ENCODE results near the gene RNF121.

RNF121 gene

DNA sequence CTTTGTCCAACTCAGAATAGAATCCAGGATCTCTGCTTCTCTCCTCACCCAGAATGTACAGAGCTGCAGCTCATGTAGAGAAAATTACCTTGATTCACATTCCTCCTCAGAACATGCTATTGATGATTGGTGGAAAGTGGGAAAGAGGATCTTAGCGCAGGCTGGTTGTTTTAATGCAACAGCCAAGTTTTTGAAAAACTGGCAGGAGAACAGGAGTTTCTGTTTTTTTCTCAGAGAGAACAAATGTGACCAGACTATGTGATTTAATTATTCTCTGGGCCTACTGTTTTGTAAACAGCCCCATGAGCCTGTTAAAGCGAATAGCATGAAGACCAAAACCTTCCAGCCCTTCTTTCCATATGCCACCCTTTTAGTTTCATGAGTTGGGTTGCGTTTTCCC, 50.8 kb downstream of the RNF121 start:
- no peak for DNase-seq (ENCODE audit: extremely low read depth, low read depth)
- TF ChIP-seq, protein P1, sequence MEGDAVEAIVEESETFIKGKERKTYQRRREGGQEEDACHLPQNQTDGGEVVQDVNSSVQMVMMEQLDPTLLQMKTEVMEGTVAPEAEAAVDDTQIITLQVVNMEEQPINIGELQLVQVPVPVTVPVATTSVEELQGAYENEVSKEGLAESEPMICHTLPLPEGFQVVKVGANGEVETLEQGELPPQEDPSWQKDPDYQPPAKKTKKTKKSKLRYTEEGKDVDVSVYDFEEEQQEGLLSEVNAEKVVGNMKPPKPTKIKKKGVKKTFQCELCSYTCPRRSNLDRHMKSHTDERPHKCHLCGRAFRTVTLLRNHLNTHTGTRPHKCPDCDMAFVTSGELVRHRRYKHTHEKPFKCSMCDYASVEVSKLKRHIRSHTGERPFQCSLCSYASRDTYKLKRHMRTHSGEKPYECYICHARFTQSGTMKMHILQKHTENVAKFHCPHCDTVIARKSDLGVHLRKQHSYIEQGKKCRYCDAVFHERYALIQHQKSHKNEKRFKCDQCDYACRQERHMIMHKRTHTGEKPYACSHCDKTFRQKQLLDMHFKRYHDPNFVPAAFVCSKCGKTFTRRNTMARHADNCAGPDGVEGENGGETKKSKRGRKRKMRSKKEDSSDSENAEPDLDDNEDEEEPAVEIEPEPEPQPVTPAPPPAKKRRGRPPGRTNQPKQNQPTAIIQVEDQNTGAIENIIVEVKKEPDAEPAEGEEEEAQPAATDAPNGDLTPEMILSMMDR (IDR thresholded peaks at IDR 0.05; ENCODE audit: low read depth, low read length) = no peak

DNA sequence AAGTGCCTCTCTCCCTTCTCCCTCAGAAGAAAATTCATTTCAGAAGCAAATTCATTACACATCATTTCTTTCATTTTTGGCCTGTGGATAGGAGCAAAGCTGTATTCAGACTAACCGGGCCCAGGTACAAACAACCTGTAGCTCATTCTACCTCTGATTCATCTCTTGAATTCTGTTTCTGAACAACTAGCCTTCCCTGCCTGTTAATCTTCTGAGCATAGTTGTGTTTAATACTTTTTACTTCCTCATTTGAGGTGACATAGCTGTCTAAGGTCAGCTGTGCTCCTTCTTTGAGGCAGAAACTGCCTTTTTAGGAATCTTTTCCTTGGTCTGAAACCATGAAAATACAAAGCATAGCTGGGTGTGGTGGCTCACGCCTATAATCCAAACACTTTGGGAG, 57.3 kb downstream of the RNF121 start:
- TF ChIP-seq, protein P1 (IDR thresholded peaks at IDR 0.05; ENCODE audit: low read depth, low read length) = no peak
- no peak for DNase-seq (ENCODE audit: extremely low read depth, low read depth)

DNA sequence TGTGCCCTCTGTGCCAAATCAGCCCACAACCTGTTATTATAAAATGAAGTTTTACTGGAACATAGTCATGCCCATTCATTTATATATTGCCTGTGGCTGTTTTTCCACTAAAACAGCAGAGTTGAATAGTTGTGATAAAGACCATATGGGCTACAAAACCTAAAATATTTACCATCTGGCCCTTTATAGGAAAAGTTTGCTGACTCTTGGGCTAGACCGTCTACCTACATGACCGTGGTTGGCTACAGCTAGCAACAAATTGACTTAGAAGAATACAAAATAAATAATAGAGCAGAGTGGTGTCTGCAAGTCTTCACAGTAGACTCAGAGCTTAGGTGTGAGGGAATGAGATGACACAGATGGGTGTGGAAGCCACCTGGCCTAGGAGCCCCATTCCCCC, 58.7 kb downstream of the RNF121 start:
- DNase-seq (ENCODE audit: extremely low read depth, low read depth) = no peak

DNA sequence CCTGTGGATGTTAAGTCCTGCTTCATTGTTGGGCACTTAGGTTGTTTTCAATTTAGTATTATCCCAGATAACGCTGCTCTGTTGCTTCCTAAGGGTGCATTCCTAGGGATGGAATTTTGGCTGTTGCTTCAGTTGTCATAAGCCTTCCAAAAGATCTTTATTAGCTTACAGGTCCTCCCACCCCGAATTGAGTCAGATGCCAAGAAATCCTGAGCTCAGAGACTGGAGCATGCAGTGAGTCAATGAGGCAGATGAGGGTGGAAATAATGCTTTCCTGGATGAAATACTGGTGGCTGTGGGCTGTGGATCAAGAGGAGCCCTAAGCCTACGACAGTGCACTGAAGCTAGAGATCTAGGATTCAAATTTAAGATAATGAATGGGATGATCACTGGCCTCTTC, 59.2 kb downstream of the RNF121 start:
- peak; percentile 61 for DNase-seq (ENCODE audit: extremely low read depth, low read depth)
- TF ChIP-seq, protein P1 (IDR thresholded peaks at IDR 0.05; ENCODE audit: low read depth, low read length) = no peak

More for the DNA sequence above, 58.7 kb downstream of the RNF121 start:
- TF ChIP-seq, protein P1 (IDR thresholded peaks at IDR 0.05; ENCODE audit: low read depth, low read length) = no peak

DNA sequence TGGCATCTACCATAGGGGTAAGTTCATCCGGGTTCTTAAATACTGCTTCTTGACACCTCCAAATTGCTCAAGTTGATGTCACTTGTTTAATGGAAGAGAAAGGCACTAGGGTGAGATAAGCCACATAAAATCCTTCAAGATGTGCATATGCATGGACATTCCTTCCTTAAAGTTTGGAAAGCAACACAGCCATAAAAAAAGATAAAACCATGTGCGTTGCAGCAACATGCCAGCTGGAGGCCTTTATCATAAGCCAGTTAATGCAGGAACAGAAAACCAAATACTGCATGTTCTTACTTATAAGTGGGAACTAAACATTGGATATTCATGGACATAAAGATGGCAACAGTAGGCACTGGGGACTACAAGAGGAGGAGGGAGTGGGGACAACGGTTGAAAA, 61.9 kb downstream of the RNF121 start:
- TF ChIP-seq, protein P1 (IDR thresholded peaks at IDR 0.05; ENCODE audit: low read depth, low read length) = no peak
- DNase-seq (ENCODE audit: extremely low read depth, low read depth) = no peak

DNA sequence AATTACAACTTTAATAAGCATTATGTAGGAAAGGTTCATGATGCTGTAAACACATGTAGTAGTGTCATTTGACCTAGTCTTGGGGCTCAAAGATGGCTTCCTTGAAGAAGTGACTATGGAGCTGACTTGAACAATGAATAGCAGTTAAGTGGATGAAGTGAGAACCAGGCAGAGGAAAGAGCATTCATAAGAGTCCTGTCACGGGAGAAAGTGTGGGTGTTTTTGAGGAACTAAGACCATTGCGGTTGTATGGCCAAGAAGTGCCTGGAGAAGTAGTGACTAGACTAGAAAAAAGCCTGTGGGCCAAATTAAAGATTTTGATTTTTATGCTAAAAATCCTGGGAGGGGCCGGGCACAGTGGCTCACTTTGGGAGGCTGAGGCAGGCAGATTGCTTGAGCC, 62.6 kb downstream of the RNF121 start:
- TF ChIP-seq, protein P1 (IDR thresholded peaks at IDR 0.05; ENCODE audit: low read depth, low read length) = no peak
- DNase-seq (ENCODE audit: extremely low read depth, low read depth) = no peak

DNA sequence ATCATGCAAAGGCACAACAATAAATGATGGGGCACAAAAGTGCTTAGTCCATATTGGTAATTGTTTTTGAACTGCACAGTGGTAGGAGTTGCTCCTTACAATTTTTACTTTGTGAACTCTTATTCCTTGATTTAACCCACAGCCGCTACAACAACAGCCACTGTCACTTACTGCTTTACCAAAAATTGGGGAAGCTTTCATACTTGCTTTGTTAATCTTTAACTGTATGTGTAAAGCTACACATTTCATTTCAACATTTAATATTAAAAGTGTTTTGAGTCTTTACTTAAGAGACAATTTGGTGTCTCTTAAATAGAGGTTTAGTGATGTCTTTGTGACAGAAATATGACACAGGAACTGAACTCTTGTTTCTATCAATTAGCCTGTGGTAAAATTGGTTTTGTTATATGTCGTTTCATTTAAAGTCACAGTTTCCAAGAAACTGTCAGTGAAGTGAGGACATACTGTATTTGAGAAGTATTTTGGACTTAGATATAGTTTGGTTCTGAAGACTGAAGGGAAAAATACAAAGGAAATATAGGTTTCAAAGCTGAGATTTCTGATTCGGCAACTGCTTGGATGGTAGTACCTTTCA, 63.4 kb downstream of the RNF121 start:
- TF ChIP-seq, protein P1 (IDR thresholded peaks at IDR 0.05; ENCODE audit: low read depth, low read length) = no peak
- DNase-seq (ENCODE audit: extremely low read depth, low read depth) = no peak

All from AG09319 (cell line).